Middle frontal gyrus (tissue), 1 donor: Measurements from ENCODE around the gene AQP3.
"Not testable (repeated sequence)": the region's sequence is repeated elsewhere in the genome, so short reads cannot be mapped to it uniquely, and the experiment has no call there.

Experiments used
- DNase-seq: peaks from one replicate; pipeline ENCODE4 v3.0.0-alpha.2; 2015; ENCODE audit warnings: low spot score; ENCODE audit errors: extremely low spot score

Gene AQP3

DNA sequence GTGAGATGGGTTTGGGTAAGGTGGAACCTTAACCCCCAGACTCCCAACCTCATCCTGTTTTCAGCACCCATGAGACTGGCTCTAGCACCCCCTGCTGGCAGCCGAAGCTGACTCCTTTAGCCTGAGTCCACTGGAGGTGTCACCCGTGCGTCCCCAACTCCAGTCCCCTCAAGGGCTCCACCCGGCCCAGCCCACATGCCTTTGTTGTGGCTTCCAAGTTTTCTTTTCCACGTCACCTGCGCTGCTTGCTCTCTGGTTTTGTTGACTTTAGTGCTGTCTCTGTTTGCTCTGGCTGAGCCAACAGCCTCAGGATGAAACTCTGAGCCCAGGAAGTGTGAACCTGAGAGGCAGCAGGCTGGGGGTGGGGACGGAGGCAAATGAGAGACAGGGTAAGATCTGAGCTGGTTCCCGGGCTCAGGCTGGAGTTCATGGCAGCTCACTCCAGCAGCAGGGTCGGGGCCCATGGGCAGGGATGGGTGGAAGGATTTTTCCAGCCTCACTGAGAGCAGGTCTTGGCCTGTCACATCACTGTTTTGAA, 31.8 kb downstream of the AQP3 start:
- no peak for DNase-seq

DNA sequence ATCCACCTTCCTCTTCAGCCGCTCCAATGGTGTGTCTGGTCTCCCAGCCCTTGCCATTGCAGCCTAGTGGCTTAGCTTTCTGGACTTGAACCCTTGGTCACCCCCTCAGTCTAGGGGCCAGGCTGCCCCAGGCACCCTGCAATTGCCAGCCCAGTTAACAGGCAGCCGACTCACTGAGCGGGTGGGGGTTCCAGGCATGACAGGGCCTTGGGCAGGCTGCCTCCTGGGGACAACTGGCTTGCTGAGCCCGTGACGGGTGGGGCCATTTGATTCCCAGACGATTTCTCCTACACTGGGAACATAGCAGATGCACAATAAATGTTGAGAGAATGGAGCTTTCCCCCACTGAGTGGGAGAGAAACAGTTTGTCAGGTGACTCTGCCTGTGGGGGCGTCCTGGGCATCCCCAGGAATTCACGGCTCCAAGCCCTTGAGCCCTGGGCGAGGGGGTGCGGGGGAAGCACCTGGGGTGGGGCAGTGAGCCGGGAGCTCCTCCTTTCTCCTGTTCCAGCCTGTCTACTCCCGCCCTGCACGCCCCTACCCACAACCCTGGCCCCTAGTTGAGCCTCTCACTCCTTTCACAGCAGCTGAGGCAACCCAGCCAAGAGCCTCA, 32.4 kb downstream of the AQP3 start:
- DNase-seq: no peak

DNA sequence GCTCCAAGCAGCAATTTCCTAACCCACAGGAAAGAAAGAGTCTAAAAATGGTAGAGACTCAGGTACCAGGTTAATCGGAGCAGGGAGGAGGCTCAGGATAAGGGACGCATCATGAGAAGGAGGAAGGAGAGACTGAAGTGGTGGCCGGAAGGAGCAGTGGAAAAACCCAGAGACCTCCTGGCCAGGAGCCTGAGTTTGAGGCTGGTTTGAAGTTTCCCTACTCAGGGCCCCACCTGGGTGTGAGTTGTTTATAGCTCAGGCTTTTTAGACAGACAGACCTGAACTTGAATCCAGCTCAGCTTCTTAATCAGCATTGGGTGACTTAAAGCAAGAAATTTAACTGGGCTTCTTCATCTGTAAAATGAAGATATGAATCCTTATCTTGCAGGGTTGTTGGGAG, 33.1 kb downstream of the AQP3 start:
- DNase-seq: no peak

DNA sequence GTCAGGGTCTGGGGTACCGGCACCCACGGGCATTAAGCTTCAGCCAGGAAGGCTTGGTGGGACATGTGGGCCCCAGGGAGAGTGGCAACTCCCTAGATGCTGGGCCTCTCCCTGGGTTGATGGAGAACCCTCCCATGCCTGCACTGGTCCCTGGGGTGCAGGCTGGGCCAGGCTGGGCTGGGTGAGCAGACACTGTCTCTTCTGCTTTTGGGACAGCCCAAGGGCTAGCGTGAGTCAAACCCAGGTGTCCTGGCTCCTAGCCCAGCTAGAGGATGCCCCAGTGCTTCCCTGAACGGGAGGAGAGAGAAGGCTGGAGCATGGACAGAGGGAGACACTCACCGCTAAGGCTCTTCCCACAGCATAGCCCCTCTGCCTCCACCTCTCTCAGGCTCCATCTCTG, 39.3 kb downstream of the AQP3 start:
- DNase-seq: no peak

DNA sequence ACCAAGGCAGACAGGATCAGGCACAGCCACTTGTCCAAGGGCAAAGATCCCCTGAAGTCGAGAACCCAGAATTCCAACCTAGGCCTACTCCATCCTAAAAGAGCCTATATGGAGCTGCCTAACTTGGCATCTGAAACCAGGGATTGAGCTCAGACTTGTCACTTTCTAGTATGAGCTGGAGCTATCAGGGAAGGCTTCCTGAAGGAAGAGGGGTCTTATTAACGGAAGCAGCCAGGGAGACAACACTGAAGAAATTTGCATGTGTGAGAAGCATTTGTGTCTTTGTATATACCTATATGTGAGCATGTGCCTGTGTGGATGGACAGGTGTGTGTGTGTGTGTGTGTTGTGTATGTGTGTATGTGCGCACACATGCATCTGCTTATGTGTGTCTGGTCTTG, 40.3 kb downstream of the AQP3 start:
- no peak for DNase-seq

DNA sequence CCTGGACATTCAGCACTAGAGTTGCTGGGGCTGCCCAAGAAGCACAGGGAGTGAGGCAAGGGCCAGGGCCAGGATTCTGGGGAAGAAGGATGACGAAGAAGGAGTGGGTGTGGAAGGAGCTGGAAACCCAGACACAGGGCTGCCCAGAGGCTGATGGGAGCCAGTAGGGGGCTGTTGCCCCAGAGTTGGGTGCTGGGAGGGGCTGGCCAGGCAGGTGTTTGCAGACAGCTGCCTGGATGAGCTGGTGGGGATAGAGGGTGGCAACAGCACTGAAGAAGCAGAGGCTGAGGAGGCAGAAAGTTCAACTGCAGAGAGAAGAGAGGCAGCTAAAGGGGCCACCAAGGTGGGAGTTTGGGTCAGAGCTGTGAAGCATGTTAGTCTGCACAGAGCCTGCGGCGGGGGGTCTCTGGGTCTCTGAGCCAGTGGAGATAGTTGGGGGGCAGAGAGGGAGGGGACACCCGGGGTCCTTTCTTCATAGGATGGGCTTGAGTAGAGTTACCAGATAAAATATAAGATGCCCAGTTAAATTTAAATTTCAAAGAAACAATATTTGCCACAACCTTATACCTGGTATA, 42.5 kb downstream of the AQP3 start:
- no peak for DNase-seq

DNA sequence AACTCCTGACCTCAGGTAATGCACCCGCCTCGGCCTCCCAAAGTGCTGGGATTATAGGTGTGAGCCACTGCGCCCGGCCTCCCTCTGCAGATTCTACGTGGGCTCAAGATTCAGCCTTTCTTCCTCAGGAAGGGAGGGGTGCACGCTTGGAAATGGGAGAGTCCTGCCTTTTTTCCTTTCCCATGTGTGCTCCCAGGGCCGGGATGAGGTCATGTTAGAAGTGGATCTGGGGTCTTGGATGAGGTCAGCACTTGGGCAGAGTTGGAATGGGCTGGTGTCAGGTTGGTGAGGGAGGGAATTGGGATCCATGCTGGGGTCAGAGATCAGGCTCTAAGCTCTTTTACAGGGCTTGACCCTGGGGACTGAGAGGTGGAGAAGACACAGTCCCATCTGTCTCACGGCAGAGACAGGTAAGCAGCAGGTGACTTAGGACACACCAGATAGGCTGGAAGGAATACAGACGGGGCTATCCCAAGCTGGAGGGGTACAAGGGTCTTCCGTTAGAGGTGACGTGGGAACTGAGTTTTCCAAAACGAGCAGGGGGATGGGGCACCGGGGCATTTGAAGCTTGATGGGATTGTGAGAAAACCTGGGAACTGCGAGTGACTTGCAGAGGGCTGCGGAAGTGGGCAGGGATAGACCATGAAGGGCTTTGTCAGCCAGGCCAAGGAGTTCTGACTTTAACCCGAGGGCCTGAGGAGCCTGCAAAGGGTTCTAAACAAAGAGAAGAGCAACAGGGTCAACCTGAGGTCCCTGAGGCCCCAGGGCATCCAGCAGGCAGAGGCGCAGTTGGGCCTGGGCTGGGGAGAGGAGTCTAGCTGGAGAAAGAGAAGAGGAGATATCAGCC, 43.2 kb downstream of the AQP3 start:
- DNase-seq: no peak

DNA sequence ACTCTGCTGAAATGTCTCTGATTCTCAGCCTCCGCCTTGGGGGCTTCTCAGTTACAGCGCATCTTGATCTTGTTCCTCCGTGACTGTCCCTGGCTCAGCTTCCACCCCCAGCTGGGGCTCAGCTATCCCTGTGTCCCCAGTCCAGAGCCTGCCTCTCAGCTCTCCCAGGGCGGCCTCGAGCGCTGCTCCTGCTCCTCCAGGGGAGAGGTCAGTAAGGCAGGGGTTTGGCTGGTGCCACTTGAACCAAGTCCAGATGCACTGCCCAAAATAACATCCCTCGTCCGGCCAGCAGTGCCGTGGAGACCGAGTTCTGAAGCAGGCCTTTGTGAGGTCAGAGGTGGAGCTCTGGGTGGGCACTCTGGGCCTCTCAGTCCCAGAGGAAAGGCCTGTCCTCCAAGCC, 45.0 kb downstream of the AQP3 start, which contains the start of gene AQP7:
AQP7 (minus strand) TSS at position 198 of the 400 bp plus-strand sequence. CDS start 1,306 bp downstream, outside the sequence.
- DNase-seq: not testable (repeated sequence)

DNA sequence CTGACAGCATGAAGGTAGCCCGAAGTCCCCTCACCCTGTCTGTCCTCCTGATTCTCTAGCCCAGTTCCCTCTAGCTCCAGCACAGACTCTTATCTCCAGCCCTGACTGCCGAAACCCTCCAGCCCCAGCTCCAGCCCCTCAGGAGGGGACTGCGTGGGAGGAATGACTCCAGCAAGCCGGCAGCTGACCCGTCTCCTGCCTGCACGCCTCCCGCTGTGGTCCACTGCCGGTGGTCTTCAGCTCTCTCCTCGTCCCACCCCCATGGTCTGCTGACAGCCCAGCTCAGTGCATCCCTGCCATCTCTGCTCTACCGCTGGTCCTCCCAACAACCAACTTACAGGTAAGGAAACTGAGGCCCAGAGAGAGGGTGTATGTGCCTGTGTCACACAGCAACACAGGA, 45.6 kb downstream of the AQP3 start:
- not testable (repeated sequence) for DNase-seq

DNA sequence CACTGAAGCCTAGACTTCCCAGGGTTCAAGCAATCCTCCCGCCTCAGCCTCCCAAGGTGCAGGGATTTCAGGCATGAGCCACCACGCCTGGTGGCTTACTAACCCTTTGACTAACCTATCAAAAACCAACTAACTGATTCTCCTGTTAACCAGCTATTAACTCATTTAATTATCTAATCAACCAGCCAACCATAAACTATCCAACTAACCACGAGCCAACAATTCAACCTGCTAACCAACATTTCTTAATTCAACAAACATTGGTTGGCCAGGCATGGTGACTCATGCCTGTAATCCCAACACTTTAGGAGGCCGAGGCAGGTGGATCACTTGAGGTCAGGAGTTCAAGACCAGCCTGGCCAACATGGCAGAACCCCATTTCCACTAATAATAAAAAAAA, 48.3 kb downstream of the AQP3 start:
- DNase-seq: not testable (repeated sequence)

DNA sequence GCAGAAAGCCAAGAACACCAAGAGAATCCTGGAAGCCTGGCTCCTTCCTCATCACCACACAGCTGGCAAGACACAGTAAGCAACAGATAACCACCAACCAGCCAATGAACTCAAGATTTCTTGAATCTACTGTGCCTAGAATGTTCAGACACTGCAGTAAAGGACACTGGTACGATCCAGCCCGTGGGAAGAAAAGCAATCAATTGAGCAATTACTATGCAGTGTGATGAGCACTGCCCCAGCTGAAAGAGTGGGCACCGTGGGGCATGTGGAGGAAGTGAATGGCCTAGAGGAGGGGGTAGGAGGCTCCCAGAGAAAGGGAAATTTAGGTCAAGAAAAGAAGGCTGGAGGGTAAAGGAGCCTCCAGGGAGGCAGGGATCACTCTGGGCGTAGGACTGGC, 49.6 kb downstream of the AQP3 start:
- DNase-seq: not testable (repeated sequence)

DNA sequence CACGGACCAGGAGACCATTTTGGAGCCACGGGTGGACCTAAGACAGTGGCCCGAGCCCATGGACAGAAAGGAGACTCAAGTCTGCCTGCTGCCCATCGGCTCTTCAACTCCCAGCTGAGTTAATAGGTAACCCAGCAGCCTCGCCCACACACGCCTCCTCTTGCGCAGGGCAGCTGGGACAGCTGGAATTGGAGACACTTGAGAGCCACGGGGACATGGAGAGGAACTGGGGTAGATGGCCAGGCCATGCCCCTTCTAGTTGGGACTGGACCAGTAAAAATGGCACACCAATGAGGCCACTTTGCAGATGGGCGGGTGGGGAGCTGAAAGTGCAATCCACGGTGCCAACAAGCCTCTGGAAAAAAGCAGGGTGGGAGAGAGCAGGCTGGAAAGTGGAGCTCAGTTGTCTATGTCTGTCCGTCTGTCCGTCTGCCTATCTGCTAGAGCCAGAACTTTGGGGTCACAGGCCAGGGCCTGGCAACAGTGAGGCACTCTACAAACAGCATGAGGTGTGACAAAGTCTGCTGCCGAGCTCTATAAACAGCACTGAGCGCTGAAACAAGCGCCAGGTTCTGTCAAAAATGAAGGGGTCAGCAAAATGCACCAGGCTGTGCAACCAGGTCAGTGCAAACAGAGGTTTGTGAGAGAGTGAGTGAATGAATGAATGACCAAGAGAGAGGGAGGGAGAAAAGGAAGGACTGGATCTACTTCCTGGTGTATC, 52.1 kb downstream of the AQP3 start:
- not testable (repeated sequence) for DNase-seq

DNA sequence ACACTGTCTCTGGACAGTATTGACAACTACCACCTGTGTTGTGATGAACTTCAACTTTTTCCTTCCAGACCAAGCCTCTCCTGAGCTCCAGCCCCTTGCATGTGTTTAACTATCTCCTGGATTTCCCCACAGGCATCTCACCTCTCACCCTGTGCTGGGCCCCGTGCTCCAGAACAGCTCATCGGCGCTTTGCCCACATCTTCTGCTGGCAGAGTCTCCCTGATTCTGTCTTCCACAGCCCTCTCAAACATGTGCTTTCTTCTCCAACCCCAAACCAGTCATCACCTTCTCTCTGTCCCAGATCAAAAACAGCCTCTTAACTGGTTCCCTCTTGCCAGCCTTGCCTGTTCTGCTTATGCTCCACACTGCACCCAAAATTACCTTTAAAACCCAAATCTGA, 53.4 kb downstream of the AQP3 start:
- DNase-seq: not testable (repeated sequence)

DNA sequence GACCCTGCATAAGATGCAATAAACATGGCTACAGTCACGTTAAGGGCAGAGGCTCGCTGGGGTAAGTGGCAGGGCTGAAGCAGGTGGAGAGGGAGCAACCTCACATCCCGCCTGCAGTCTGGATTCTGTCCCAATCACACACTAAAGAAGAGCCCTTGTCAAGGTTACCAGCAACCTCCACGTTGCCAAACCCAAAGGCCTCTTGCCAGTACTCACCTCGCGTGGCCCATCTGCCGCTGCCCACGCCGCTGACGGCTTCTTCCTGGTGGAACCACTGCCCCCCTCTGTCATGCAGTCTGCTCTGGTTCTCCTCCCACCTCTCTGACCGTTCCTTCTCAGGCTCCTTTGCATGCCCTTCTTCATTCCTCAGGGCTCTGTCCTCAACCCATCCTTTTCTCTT, 53.8 kb downstream of the AQP3 start:
- DNase-seq: no peak

DNA sequence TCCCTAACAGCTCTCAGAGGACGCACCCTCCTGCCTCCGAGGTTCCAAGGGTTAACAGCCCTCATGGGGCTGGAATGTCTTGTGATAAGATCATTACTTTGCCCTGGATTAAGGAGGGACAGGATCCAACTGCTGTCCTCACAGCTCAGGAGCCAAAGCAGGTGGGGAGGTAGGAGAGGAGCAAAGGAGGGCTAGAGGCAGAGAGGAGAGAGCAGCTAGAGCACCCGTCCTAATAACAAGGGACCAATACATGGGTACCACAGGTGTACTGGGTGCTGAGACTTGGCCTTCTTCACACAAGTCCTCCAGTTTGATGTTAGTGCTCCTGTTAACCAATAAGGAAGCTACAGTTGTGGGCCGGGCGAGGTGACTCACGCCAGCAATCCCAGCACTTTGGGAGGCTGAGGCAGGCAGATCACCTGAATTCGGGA, 54.8 kb downstream of the AQP3 start:
- DNase-seq: not testable (repeated sequence)
